Mesenchymal stem cell (in vitro differentiated cells and primary cell): ENCODE data around the gene ASIC4.

Source experiments
- DNase-seq: peaks from one replicate; pipeline ENCODE4 v3.0.0-alpha.2; 2013
- H2AFZ ChIP-seq: one replicate; pipeline ENCODE4 v1.6.1; 2013; ENCODE audit warnings: low read depth, mild to moderate bottlenecking, control low read depth, inconsistent platforms, low read length, moderate library complexity
- H2AK5ac ChIP-seq: 2 replicates; pipeline ENCODE4 v1.6.1; 2013; ENCODE audit warnings: low read length, moderate library complexity, mild to moderate bottlenecking, inconsistent platforms; ENCODE audit not compliant: severe bottlenecking
- H2BK120ac ChIP-seq: one replicate; pipeline ENCODE4 v1.6.1; 2013; ENCODE audit warnings: low read depth, mild to moderate bottlenecking, inconsistent platforms, low read length, moderate library complexity
- H2BK12ac ChIP-seq, 2 experiments: one replicate each; pipeline ENCODE4 v1.6.1; 2013; ENCODE audit warnings: inconsistent platforms in 2 of 2, low read length in 2 of 2, mild to moderate bottlenecking in 2 of 2, moderate library complexity in 2 of 2, control low read depth in 1 of 2
- H2BK15ac ChIP-seq: one replicate; pipeline ENCODE4 v1.6.1; 2013; ENCODE audit warnings: mild to moderate bottlenecking, low read depth, inconsistent platforms; ENCODE audit not compliant: poor library complexity, severe bottlenecking
- H2BK5ac ChIP-seq: 2 replicates; pipeline ENCODE4 v1.6.1; 2013; ENCODE audit warnings: low read depth, mild to moderate bottlenecking, low read length, control low read depth, inconsistent platforms; ENCODE audit not compliant: poor library complexity, severe bottlenecking
- H3K14ac ChIP-seq, 2 experiments: one replicate each; pipeline ENCODE4 v1.6.1; 2013; ENCODE audit warnings: inconsistent platforms in 2 of 2, low read length in 2 of 2, control low read depth in 1 of 2, mild to moderate bottlenecking in 1 of 2, moderate library complexity in 1 of 2
- H3K18ac ChIP-seq, 2 experiments: one replicate each; pipeline ENCODE4 v1.6.1; 2013; ENCODE audit warnings: inconsistent platforms in 2 of 2, low read length in 2 of 2, control low read depth in 1 of 2, low read depth in 1 of 2, mild to moderate bottlenecking in 1 of 2
- H3K23ac ChIP-seq, 2 experiments: one replicate each; pipeline ENCODE4 v1.6.1; 2013; ENCODE audit warnings: inconsistent platforms in 2 of 2, low read length in 2 of 2, mild to moderate bottlenecking in 2 of 2, moderate library complexity in 2 of 2, control low read depth in 1 of 2
- H3K27ac ChIP-seq: 2 replicates; pipeline ENCODE4 v1.5.1; 2013; ENCODE audit warnings: mild to moderate bottlenecking, moderate library complexity, low read length, control low read depth, inconsistent platforms; ENCODE audit not compliant: poor library complexity, severe bottlenecking
- H3K27me3 ChIP-seq, 2 experiments: 2 replicates each; pipeline versions ENCODE4 v1.6.1 to v1.7.0; 2013; ENCODE audit warnings: low read length in 2 of 2, mild to moderate bottlenecking in 2 of 2, moderate library complexity in 2 of 2, control low read depth in 1 of 2, inconsistent platforms in 1 of 2; ENCODE audit not compliant: control insufficient read depth in 1 of 2, insufficient read depth in 1 of 2
- H3K36me3 ChIP-seq, 2 experiments: 2 replicates each; pipeline versions ENCODE4 v1.6.1 to v1.7.0; 2013; ENCODE audit warnings: low read length in 2 of 2, control low read depth in 1 of 2, inconsistent platforms in 1 of 2, low read depth in 1 of 2, mild to moderate bottlenecking in 1 of 2; ENCODE audit not compliant: insufficient read depth in 2 of 2, control insufficient read depth in 1 of 2
- H3K4ac ChIP-seq, 2 experiments: one replicate each; pipeline ENCODE4 v1.6.1; 2013; ENCODE audit warnings: inconsistent platforms in 2 of 2, low read length in 2 of 2, mild to moderate bottlenecking in 2 of 2, moderate library complexity in 2 of 2, control low read depth in 1 of 2, low read depth in 1 of 2
- H3K4me1 ChIP-seq: 2 replicates; pipeline ENCODE4 v1.6.1; 2013; ENCODE audit warnings: low read depth, low read length, control low read depth; ENCODE audit not compliant: control insufficient read depth, insufficient read depth
- H3K4me2 ChIP-seq: 2 replicates; pipeline ENCODE4 v1.6.1; 2013; ENCODE audit warnings: low read length, mild to moderate bottlenecking, inconsistent platforms; ENCODE audit not compliant: poor library complexity, severe bottlenecking
- H3K4me3 ChIP-seq, 2 experiments: 2 replicates each; pipeline versions ENCODE4 v1.5.1 to v1.7.0; 2013; ENCODE audit warnings: low read length in 2 of 2, mild to moderate bottlenecking in 2 of 2, control low read depth in 1 of 2, low read depth in 1 of 2; ENCODE audit not compliant: insufficient read depth in 1 of 2
- H3K79me1 ChIP-seq: replicated peaks from 2 replicates; pipeline ENCODE4 v1.6.1; 2013; ENCODE audit warnings: mild to moderate bottlenecking, control low read depth, low read length, inconsistent platforms; ENCODE audit not compliant: poor library complexity, severe bottlenecking
- H3K9ac ChIP-seq: 2 replicates; pipeline ENCODE4 v1.7.0; 2013; ENCODE audit warnings: mild to moderate bottlenecking, low read length, moderate library complexity
- H3K9me3 ChIP-seq: 2 replicates; pipeline ENCODE4 v1.7.0; 2013; ENCODE audit warnings: mild to moderate bottlenecking, low read length; ENCODE audit not compliant: control insufficient read depth
- H4K8ac ChIP-seq: one replicate; pipeline ENCODE4 v1.6.1; 2013; ENCODE audit warnings: inconsistent platforms, mild to moderate bottlenecking, low read length, moderate library complexity
- H4K91ac ChIP-seq: one replicate; pipeline ENCODE4 v1.6.1; 2013; ENCODE audit warnings: mild to moderate bottlenecking, low read length, inconsistent platforms
- WGBS: methylation state at CpG from one replicate; pipeline ENCODE4 v1.1.7; 2013; ENCODE audit warnings: mixed read lengths; 5-methylcytosine and 5-hydroxymethylcytosine counted together

The ASIC4 gene

DNA sequence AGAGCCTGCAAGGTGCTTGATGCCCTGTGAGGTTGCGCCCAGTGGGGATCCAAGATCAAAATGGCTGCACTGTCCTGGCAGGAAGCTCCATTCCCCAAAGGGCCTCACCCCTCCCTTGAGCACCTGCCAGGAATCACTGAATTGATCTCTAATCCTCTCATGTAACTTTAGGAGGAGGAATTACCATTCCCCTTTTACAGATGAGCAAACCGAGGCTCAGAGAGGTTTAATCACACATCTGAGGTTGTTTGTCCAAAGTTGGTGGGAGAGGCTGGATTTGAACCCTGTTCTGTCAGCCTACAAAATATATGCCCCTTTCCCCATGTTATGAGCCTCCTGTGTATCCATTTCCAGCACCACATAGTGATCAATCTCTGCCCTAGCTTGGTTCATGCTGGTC is 10.5 kb downstream of the ASIC4 start:
- peaks cover 28% of the 10 kb centered on the region for H3K4me1 ChIP-seq
- H3K18ac ChIP-seq = no peak overlapping the region
- no peak overlapping the region for H3K23ac ChIP-seq
- H3K4ac ChIP-seq = no peak overlapping the region
- no peak overlapping the region for H3K27ac ChIP-seq
- no peaks in the 10 kb centered on the region for H3K36me3 ChIP-seq
- H3K4me3 ChIP-seq = no peak overlapping the region
- no peak overlapping the region for H2AFZ ChIP-seq
- 94% methylated on average over 2 of the region's 2 CpGs for WGBS
- H2BK120ac ChIP-seq = no peak overlapping the region
- H4K91ac ChIP-seq = no peak overlapping the region
- H3K14ac ChIP-seq = no peak overlapping the region
- peaks cover 37 to 48% of the 10 kb centered on the region in 2 experiments for H3K27me3 ChIP-seq
- H2BK15ac ChIP-seq = no peak overlapping the region
- no peaks in the 10 kb centered on the region for H3K79me1 ChIP-seq
- H3K9me3 ChIP-seq = no peaks in the 10 kb centered on the region
- H4K8ac ChIP-seq = no peak overlapping the region
- H2BK5ac ChIP-seq = no peak overlapping the region
- H2BK12ac ChIP-seq = no peak overlapping the region
- H3K9ac ChIP-seq = no peak overlapping the region
- DNase-seq = no peak
- no peak overlapping the region for H2AK5ac ChIP-seq
- no peak overlapping the region for H3K4me2 ChIP-seq

- H2AFZ ChIP-seq = no peak overlapping the region
- H3K4me2 ChIP-seq = no peak overlapping the region
- 39% methylated on average over 7 of the region's 9 CpGs for WGBS
Observed at GRCh38 chr2:219525533-219526232, 11.4 kb downstream of the ASIC4 start.

DNA sequence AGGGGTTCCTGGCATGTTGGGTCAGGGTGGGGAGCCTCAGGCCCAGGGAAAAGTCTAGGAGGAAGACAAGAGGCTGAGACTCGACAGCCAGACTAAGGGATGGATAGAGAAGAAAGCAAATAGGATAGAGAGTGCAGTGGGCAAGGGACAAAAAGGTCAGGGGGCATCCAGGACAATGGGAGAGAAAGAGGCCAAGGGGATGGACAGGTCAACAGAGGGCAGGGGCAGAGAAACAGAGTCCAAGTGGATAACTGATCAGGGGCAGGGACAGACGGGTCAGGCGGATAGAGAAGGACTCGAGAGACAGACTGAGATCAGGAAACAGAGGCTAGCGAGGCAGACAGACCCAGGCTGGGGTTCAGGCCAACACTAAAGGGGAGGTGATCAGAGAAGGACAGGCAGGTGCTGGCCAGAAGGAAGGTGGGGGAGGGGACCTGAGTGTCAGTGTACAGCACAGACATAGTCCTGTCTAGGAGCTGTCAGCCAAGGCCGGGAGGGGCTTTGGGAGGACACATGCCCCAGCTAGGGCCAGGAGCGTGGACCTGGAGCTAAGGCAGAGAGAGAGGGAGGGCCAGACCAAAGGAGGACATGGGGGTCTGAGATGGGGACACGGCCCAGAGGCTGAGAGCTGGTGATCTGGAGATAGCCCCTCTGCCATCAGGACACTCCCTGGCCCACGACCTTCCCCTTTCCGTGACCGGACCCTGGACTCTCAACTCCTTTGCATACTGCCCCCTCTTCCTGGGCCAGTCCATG is 12.2 kb downstream of the ASIC4 start:
- Histone ChIP-seq H4K91ac (peak overlapping the region; percentile 20), H3K27ac (no peak overlapping the region), H2BK120ac (no peak overlapping the region), H3K4me3 (no peak overlapping the region), H3K79me1 (no peaks in the 10 kb centered on the region), H2AK5ac (no peak overlapping the region), H2AFZ (no peak overlapping the region), H2BK12ac (peak overlapping the region; percentile 12 to 18), H3K4me1 (peaks cover 17% of the 10 kb centered on the region), H2BK15ac (no peak overlapping the region), H2BK5ac (no peak overlapping the region), H3K9ac (no peak overlapping the region), H3K27me3 (peaks cover 41 to 55% of the 10 kb centered on the region in 2 experiments), H3K36me3 (no peaks in the 10 kb centered on the region), H3K14ac (peak overlapping the region in 1 of 2 experiments; percentile 3), H3K4me2 (no peak overlapping the region), H4K8ac (no peak overlapping the region), H3K4ac (no peak overlapping the region), H3K23ac (no peak overlapping the region), H3K9me3 (no peaks in the 10 kb centered on the region), H3K18ac (no peak overlapping the region)
- DNase-seq = no peak
- WGBS = 58% methylated on average over 11 of the region's 11 CpGs

More at GRCh38 chr2:219525533-219526232, 11.4 kb downstream of the ASIC4 start:
- no peak overlapping the region for H2BK15ac ChIP-seq
- H3K4ac ChIP-seq = no peak overlapping the region
- no peaks in the 10 kb centered on the region for H3K79me1 ChIP-seq
- H4K8ac ChIP-seq = no peak overlapping the region
- H2BK5ac ChIP-seq = no peak overlapping the region
- H3K9ac ChIP-seq = no peak overlapping the region
- H2AK5ac ChIP-seq = no peak overlapping the region
- H3K14ac ChIP-seq = no peak overlapping the region
- H3K27ac ChIP-seq = no peak overlapping the region
- peaks cover 23% of the 10 kb centered on the region for H3K4me1 ChIP-seq
- no peak overlapping the region for H2BK12ac ChIP-seq
- DNase-seq = no peak
- H3K23ac ChIP-seq = no peak overlapping the region
- H4K91ac ChIP-seq = no peak overlapping the region
- no peak overlapping the region for H2BK120ac ChIP-seq
- no peaks in the 10 kb centered on the region for H3K36me3 ChIP-seq
- no peaks in the 10 kb centered on the region for H3K9me3 ChIP-seq
- no peak overlapping the region for H3K18ac ChIP-seq
- H3K27me3 ChIP-seq = peaks cover 38 to 50% of the 10 kb centered on the region in 2 experiments
- H3K4me3 ChIP-seq = no peak overlapping the region

DNA sequence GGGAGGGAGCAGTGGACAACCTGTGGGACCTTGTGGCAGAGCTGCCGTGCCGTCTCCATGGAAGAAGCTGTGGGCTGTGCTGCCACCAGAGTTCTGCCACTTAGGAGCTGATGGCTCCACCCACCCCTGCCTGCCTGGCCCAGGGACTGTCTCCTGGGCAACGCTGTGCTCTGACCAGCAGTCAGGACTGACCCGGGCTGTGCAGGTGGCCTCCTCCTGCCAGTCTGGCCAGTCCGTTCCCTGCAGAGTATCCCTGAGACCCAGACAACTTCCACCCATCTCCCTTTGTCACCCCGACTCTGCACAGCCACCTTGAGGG is 12.8 kb downstream of the ASIC4 start:
- no peaks in the 10 kb centered on the region for H3K9me3 ChIP-seq
- H2BK12ac ChIP-seq = no peak overlapping the region
- H2BK120ac ChIP-seq = no peak overlapping the region
- 69% methylated on average over 6 of the region's 6 CpGs for WGBS
- no peak overlapping the region for H2AK5ac ChIP-seq
- no peak overlapping the region for H3K4ac ChIP-seq
- H4K91ac ChIP-seq = no peak overlapping the region
- peaks cover 46 to 60% of the 10 kb centered on the region in 2 experiments for H3K27me3 ChIP-seq
- H3K14ac ChIP-seq = peak overlapping the region in 1 of 2 experiments; percentile 3
- H2BK5ac ChIP-seq = no peak overlapping the region
- H3K18ac ChIP-seq = no peak overlapping the region
- H3K9ac ChIP-seq = no peak overlapping the region
- H3K23ac ChIP-seq = no peak overlapping the region
- H3K4me3 ChIP-seq = no peak overlapping the region
- no peak overlapping the region for H2BK15ac ChIP-seq
- no peaks in the 10 kb centered on the region for H3K36me3 ChIP-seq
- H3K27ac ChIP-seq = no peak overlapping the region
- H4K8ac ChIP-seq = no peak overlapping the region
- H3K4me2 ChIP-seq = no peak overlapping the region
- DNase-seq = no peak
- no peaks in the 10 kb centered on the region for H3K79me1 ChIP-seq
- H2AFZ ChIP-seq = no peak overlapping the region
- H3K4me1 ChIP-seq = peaks cover 12% of the 10 kb centered on the region
